Measurements from ENCODE around the gene EXOC4. TPM values are rescaled to one million over a fixed set of nuclear protein-coding genes. Genes with fewer than 3 reads are reported as not detected.

The EXOC4 gene
- total and polyA plus RNA-seq, 2 of the 13 experiments (the other 11 are each of a cell fraction or from before 2014, with no cell fraction given): 22.5 to 39.0 TPM

GRCh38 chr7:134016223-134016941, 763.5 kb downstream of the EXOC4 start:
- FAIRE-seq (peak; percentile 23), ATAC-seq (peak; percentile 80), DNase-seq (ENCODE audit: low spot score) (peak; percentile 21)
- H4K20me1 ChIP-seq (ENCODE audit: insufficient read depth, low read length): no peaks in the 10 kb centered on the region
- intact Hi-C loops (cut with micrococcal nuclease; ENCODE audit: unreplicated experiment): loop anchor here (2.0 to 10.0 kb wide), 2 partner anchors 408 to 1306 kb away; no protein-coding TSS in a partner anchor
- H3K4me2 ChIP-seq (ENCODE audit: low read depth, low read length): no peak overlapping the region
- no peak overlapping the region for H2AFZ ChIP-seq (ENCODE audit: low read length)
- BruUV-seq (replicated peaks): no TSS peak
- no peak overlapping the region for H3K4me3 ChIP-seq (replicated peaks in 1 of 3; ENCODE audit: insufficient read depth in 1 of 3, low read depth in 2 of 3, low read length in 3 of 3)
- in situ Hi-C loops (cut with HindIII; ENCODE audit: extremely low pct_ligation_motif_present, low pct_unique_long_range_greater_than_20kb): no loop called here
- 0 out of 5 replicates have a peak, but pooled peaks cover 0 to under 1% of the 10 kb centered on the region in 2 experiments for H3K36me3 ChIP-seq (replicated peaks in 1 of 2; ENCODE audit: control insufficient read depth in 1 of 2, insufficient read depth in 2 of 2, low read length in 2 of 2)
- H3K4me1 ChIP-seq (ENCODE audit: insufficient read depth, low read length): peaks cover 13% of the 10 kb centered on the region
- CTCF ChIA-PET (ENCODE audit: low intra/inter-chr PET ratio, low total read pairs): interaction anchor here (1.1 kb wide), 1 partner anchor 1306 kb away, joined by 3 read pairs; no protein-coding TSS in a partner anchor
- TF ChIP-seq ATF6 (CRISPR knock-in tag; conservative IDR thresholded peaks at IDR 0.05) (no peak), EP300 (IDR thresholded peaks at IDR 0.05; ENCODE audit: low read depth in 2 of 2, low read length in 2 of 2) (no peak), EP300 (CRISPR knock-in tag; IDR thresholded peaks at IDR 0.05; ENCODE audit: borderline replicate concordance) (no peak), ZNF331 (CRISPR knock-in tag; IDR thresholded peaks at IDR 0.05) (0 out of 2 replicates have a peak, but pooled peaks have one; percentile 15), SMC3 (IDR thresholded peaks at IDR 0.05; ENCODE audit: low read length) (peak; percentile 32; the same call in 1 of the 2 replicates), PITX1 (CRISPR knock-in tag; IDR thresholded peaks at IDR 0.05) (peak; percentile 21; the same call in 1 of the 2 replicates), STAG1 (CRISPR knock-in tag; IDR thresholded peaks at IDR 0.05) (peak; percentile 79), GFI1 (CRISPR knock-in tag; IDR thresholded peaks at IDR 0.05; ENCODE audit: borderline replicate concordance) (no peak)
- TF ChIP-seq, protein P1, sequence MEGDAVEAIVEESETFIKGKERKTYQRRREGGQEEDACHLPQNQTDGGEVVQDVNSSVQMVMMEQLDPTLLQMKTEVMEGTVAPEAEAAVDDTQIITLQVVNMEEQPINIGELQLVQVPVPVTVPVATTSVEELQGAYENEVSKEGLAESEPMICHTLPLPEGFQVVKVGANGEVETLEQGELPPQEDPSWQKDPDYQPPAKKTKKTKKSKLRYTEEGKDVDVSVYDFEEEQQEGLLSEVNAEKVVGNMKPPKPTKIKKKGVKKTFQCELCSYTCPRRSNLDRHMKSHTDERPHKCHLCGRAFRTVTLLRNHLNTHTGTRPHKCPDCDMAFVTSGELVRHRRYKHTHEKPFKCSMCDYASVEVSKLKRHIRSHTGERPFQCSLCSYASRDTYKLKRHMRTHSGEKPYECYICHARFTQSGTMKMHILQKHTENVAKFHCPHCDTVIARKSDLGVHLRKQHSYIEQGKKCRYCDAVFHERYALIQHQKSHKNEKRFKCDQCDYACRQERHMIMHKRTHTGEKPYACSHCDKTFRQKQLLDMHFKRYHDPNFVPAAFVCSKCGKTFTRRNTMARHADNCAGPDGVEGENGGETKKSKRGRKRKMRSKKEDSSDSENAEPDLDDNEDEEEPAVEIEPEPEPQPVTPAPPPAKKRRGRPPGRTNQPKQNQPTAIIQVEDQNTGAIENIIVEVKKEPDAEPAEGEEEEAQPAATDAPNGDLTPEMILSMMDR (CRISPR knock-in tag; IDR thresholded peaks at IDR 0.05): peak; percentile 78
- H3K79me2 ChIP-seq (ENCODE audit: insufficient read depth, low read length): no peaks in the 10 kb centered on the region
- H3K27ac ChIP-seq (ENCODE audit: extremely low read length, insufficient read depth, low read length): no peak overlapping the region
- no peaks in the 10 kb centered on the region for H3K9me3 ChIP-seq (ENCODE audit: low read length)
- WGBS (ENCODE audit: low lambda C conversion rate): 53% methylated on average over 4 of the region's 4 CpGs
- no peaks in the 10 kb centered on the region for H3K27me3 ChIP-seq (ENCODE audit: control insufficient read depth in 1 of 2, insufficient read depth in 2 of 2, low read length in 2 of 2)
- H3K9ac ChIP-seq (ENCODE audit: insufficient read depth, low read depth, low read length): no peak overlapping the region
- POLR2A ChIA-PET: no interaction called here

All from HepG2 (cell line).